ENCODE measurements around the gene MDK.

Gene MDK

DNA sequence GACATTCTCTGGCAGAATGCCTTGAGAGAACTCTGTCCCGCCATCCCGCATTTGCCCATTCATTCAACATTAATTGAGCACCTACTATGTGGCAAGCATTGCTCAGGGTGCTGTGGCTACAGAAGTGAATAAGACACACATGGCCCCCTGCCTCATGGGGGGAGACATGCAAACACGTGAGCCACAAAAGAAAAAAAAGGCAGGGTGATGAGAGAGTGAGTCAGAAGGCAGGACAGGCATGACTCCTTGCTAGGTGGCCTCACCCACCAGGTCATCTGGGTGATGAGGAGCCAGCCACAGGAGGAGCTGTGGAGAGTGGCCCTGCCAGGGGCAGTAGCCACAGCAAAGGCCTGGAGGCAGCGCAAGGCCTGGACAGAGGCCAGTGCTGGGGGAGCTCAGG is 5.2 kb downstream of the MDK start:
- H3K27ac ChIP-seq, result no peak overlapping the region
- H3K4me3 ChIP-seq, result no peak overlapping the region
- no peaks in the 10 kb centered on the region for H3K9me3 ChIP-seq (ENCODE audit: low read depth, low read length)
- H3K36me3 ChIP-seq (ENCODE audit: insufficient read depth, low read length), result no peaks in the 10 kb centered on the region
- DNase-seq (ENCODE audit: low read depth, low spot score), result no peak
- no peak for TF ChIP-seq EZH2 (IDR thresholded peaks at IDR 0.05)
- no peak for TF ChIP-seq FOXP2 (optimal IDR thresholded peaks at IDR 0.05; ENCODE audit: control extremely low read depth, extremely low read length, insufficient read depth)
- no peak for TF ChIP-seq POLR2AphosphoS5 (IDR thresholded peaks at IDR 0.05; ENCODE audit: borderline replicate concordance, low read depth, low read length)
- H3K9ac ChIP-seq (ENCODE audit: insufficient read length), result no peak overlapping the region

DNA sequence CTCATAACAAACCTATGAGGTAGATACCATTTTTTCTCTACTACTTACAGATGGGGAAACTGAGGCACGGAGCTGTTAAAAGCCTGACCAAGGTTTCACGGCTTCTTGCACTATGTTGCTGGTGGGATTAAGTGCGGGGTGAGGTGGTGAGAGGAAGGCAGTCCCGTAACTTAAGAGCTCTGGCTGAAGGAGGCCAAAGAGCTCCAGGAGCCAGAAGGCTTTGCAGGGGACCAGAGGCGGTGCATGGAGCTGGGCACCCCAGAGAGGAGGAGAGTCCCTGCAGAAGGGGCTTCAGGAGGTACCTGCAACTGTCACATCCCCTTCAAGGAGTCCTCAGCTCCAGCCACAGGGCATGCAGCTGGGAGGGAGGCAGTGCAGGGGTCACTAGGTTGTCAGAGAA is 6.0 kb downstream of the MDK start:
- H3K4me3 ChIP-seq, result no peak overlapping the region
- TF ChIP-seq POLR2AphosphoS5 (IDR thresholded peaks at IDR 0.05; ENCODE audit: borderline replicate concordance, low read depth, low read length) (no peak), FOXP2 (optimal IDR thresholded peaks at IDR 0.05; ENCODE audit: control extremely low read depth, extremely low read length, insufficient read depth) (no peak)
- H3K9ac ChIP-seq (ENCODE audit: insufficient read length), result no peak overlapping the region
- no peak for DNase-seq (ENCODE audit: low read depth, low spot score)
- H3K9me3 ChIP-seq (ENCODE audit: low read depth, low read length), result no peaks in the 10 kb centered on the region
- H3K36me3 ChIP-seq (ENCODE audit: insufficient read depth, low read length), result no peaks in the 10 kb centered on the region
- H3K27ac ChIP-seq, result no peak overlapping the region

DNA sequence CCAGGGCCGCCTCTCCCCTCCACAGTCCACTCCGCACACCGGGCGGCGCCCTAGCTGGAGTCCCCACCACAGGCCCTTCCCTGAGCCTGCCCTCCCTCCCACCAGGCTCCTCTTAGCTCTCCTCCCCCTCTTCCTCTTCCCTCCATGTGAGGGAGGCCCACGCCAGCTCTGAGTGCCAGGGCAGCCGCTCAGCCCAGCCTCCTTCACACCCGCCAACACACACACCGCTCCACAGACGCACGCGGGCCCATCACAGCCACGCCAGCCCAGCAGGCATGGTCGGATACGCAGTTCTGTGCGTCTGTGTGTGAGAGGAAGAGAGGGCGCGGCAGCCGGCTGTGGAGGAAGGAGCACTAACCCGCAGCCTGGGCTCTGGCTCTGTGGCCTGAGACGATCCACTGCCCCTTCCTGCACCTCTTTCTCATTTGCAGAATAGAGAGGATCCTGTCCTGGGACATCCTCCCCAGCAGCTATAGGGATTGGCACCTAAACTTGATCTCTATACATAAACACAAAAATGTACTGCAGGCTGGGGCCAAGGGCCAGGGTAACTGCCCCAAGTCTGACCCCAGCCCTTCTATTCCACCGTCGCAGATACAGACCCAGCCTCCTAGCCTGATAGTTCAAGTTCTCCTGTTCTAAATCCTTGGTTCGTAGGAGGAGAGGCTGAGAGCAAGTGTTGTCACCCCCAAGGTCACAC is 6.6 kb downstream of the MDK start:
- Histone ChIP-seq H3K36me3 (ENCODE audit: insufficient read depth, low read length) (no peaks in the 10 kb centered on the region), H3K27ac (no peak overlapping the region), H3K9me3 (ENCODE audit: low read depth, low read length) (no peaks in the 10 kb centered on the region), H3K4me3 (no peak overlapping the region), H3K9ac (ENCODE audit: insufficient read length) (no peak overlapping the region)
- no peak for DNase-seq (ENCODE audit: low read depth, low spot score)
- TF ChIP-seq FOXP2 (optimal IDR thresholded peaks at IDR 0.05; ENCODE audit: control extremely low read depth, extremely low read length, insufficient read depth) (no peak), POLR2AphosphoS5 (IDR thresholded peaks at IDR 0.05; ENCODE audit: borderline replicate concordance, low read depth, low read length) (no peak), EZH2 (IDR thresholded peaks at IDR 0.05) (no peak)

DNA sequence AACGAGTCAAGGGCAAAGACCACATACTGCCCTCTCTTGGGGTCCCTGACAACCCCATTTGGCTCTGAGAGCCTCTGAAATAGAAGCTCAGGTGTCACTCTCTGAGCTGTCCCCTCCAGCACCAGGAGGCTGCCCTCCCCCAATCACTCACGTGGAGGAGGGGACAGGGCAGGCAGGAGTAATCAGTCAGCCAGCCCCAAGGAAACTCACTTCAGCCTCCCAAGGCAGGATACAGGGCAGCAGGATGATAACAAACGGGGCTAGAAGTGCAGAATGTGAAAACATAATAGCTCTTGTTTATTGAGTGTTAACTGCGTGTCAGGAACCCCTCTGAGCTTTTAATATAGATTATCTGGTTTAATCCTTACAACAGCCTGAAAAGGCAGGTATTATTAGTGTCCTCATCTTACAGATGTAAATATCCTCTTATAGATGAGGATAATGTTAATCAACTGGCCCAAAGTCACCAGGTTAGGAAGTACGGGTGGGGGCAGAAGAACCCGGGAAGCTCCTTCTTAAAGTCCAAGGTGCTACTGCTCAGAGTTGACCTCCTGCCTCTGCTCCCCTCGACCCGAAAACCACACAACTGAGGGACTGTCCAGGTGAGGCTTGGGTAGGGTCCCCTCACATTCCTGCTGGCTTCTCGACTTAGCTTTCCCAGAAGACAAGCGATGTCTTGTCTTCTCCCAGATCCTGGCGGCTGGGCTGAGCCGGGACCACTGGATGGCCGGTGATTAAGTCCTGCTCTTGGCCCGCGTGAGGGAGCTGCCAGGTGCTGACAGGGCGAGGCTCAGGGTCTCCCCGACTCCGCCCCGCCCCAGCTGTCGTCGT is 7.4 kb downstream of the MDK start:
- DNase-seq (ENCODE audit: low read depth, low spot score), result no peak
- Histone ChIP-seq H3K9ac (ENCODE audit: insufficient read length) (no peak overlapping the region), H3K27ac (no peak overlapping the region)

DNA sequence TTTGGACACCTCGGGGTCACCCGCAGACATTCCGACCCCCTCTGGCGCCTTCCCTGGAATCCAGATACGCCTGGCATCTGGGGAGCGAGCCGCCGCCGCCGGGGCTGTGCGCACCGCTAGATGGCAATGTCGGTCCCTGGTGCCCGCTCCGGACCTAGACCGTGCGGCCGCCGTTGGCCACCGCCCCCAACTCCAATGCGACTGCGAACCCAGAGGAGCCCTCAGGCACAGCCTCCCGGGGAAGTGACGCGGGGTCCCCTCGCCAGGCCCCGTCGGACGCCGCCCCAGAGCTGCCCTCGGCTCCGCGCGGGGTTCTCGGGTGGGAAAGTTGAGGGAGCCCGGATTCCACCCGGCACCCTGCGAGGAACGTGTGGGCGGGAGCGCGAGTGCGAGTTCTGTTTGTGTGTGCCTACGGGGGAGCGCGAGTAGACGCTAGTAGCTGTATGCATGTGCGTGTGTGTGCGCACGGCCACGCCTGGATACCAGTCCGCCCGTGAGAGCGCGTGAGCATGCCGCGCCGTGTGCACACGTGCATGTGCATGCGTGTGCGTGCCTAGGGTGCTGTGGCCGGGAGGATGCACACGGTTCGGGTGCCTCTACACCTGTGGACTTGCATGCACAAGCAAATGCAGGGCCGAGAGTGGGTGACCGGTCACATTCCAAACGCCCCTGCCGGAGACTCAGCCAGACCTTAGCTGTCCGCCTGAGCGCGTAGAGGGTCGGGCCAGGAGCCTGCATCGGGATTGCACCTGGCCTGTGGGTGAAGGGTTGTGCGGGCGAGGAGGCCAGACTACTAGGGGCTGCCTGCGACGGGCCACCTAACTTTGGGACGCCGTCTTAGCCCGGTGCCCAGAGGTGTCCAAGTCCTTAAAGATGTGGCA is 8.2 kb downstream of the MDK start:
- no peaks in the 10 kb centered on the region for H3K36me3 ChIP-seq (ENCODE audit: insufficient read depth, low read length)
- no peak for DNase-seq (ENCODE audit: low read depth, low spot score)
- no peak overlapping the region for H3K9ac ChIP-seq (ENCODE audit: insufficient read length)
- no peaks in the 10 kb centered on the region for H3K9me3 ChIP-seq (ENCODE audit: low read depth, low read length)
- no peak overlapping the region for H3K27ac ChIP-seq
- peak overlapping the region; percentile 71 for H3K4me3 ChIP-seq
- no peak for TF ChIP-seq POLR2AphosphoS5 (IDR thresholded peaks at IDR 0.05; ENCODE audit: borderline replicate concordance, low read depth, low read length)
- TF ChIP-seq FOXP2 (optimal IDR thresholded peaks at IDR 0.05; ENCODE audit: control extremely low read depth, extremely low read length, insufficient read depth), result no peak
- TF ChIP-seq EZH2 (IDR thresholded peaks at IDR 0.05), result no peak

More for the DNA sequence above, 7.4 kb downstream of the MDK start:
- TF ChIP-seq POLR2AphosphoS5 (IDR thresholded peaks at IDR 0.05; ENCODE audit: borderline replicate concordance, low read depth, low read length) (no peak), FOXP2 (optimal IDR thresholded peaks at IDR 0.05; ENCODE audit: control extremely low read depth, extremely low read length, insufficient read depth) (no peak), EZH2 (IDR thresholded peaks at IDR 0.05) (no peak)
- peak overlapping the region; percentile 71 for H3K4me3 ChIP-seq
- no peaks in the 10 kb centered on the region for H3K9me3 ChIP-seq (ENCODE audit: low read depth, low read length)
- H3K36me3 ChIP-seq (ENCODE audit: insufficient read depth, low read length), result no peaks in the 10 kb centered on the region

DNA sequence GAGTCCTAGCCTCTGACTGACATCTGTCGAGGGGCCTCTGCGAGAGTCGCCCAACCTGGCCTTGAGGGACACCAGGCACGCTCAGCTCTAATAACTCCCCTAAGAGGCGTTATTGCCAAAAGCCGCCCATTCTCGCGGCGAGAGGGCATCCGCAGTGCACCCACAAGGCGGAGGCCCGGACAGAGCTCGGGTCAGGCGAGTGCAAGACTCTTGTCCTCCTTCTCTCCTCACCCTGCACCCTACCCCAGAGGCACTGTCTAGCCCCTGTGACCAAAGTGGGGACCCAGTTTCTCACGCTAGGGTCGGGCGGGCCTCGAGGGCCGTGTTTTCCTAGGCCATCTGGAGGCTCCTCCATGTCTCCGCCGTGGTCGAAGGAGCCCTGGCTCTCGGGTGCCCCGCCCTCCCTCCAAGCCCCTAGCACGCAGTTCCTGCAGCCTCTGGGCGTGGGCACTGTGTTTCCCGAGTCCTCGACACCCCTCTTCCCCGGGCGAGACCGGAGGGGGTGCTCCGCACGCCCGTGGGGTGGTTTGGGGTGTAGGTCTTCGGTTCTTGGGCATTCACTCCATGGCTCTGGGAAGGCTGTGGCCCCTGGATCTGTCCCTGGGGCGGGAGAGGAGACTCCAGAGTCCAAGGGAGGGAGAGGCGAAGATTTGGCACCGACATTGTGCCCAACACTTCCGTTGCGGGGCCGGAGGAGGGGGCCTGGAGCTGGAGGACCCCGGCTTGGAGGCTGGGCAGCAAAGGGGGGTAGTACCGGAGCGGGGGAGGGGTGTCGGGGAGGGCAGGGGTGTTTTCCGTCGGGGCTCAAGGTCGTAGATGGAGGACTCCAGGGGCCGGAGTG is 9.1 kb downstream of the MDK start:
- Histone ChIP-seq H3K9ac (ENCODE audit: insufficient read length) (no peak overlapping the region), H3K4me3 (peak overlapping the region; percentile 71), H3K27ac (no peak overlapping the region), H3K36me3 (ENCODE audit: insufficient read depth, low read length) (no peaks in the 10 kb centered on the region), H3K9me3 (ENCODE audit: low read depth, low read length) (no peaks in the 10 kb centered on the region)
- DNase-seq (ENCODE audit: low read depth, low spot score), result no peak
- TF ChIP-seq EZH2 (IDR thresholded peaks at IDR 0.05) (no peak), POLR2AphosphoS5 (IDR thresholded peaks at IDR 0.05; ENCODE audit: borderline replicate concordance, low read depth, low read length) (no peak), FOXP2 (optimal IDR thresholded peaks at IDR 0.05; ENCODE audit: control extremely low read depth, extremely low read length, insufficient read depth) (no peak)

DNA sequence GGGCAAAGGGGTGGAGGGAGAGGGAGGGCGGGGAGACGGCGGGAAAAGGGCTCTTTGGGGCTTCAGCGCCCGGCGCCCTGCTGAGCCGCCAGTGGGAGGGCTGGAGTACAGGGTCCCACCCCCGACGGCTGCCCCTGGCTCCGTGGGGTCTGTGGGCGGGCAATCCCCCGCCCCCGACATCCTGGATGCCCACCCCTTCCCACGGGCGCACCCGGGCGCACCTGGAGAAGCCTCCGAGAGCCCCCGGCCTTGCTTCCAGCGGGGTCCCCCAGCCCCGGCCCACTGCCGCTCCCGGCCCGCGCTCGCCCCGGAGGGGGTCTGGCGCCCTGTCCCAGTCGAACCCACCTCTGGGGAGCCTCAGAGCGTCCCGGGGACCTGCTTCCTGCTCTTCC is 9.7 kb downstream of the MDK start:
- Histone ChIP-seq H3K9me3 (ENCODE audit: low read depth, low read length) (no peaks in the 10 kb centered on the region), H3K36me3 (ENCODE audit: insufficient read depth, low read length) (no peaks in the 10 kb centered on the region), H3K4me3 (peak overlapping the region; percentile 62), H3K27ac (no peak overlapping the region), H3K9ac (ENCODE audit: insufficient read length) (no peak overlapping the region)
- TF ChIP-seq FOXP2 (optimal IDR thresholded peaks at IDR 0.05; ENCODE audit: control extremely low read depth, extremely low read length, insufficient read depth) (no peak), POLR2AphosphoS5 (IDR thresholded peaks at IDR 0.05; ENCODE audit: borderline replicate concordance, low read depth, low read length) (no peak), EZH2 (IDR thresholded peaks at IDR 0.05) (no peak)
- DNase-seq (ENCODE audit: low read depth, low spot score), result no peak
